Cerebellar nuclear complex (tissue), 1 donor: ENCODE results near the gene FSD2.
A peak's percentile ranks its signal among the peaks of the same experiment; 100 is the strongest.
"Not testable (repeated sequence)": the region's sequence is repeated elsewhere in the genome, so short reads cannot be mapped to it uniquely, and the experiment has no call there.

Experiments
- DNase-seq, 2 experiments: peaks; one replicate each; lab custom pipeline; 2025; lab: John Stamatoyannopoulos, UW

The FSD2 gene

DNA sequence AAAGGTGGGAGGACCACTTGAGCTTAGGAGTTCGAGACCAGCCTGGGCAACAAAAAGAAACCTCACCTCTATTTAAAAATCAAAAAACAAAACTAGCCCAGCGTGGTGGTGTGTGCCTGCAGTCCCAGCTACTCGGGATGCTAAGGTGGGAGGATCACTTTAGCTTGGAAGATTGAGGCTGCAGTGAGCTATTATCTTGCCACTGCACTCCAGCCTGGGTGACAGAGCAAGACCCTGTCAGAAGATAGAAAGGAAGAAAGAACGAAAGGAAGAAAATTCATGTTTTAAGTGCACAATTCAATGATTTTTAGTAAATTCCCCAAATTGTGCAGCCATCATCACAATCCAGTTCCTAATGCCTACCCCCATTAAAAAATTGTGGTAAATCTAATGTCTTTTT lies 7.8 kb downstream of the FSD2 start:
- DNase-seq, result no peak

DNA sequence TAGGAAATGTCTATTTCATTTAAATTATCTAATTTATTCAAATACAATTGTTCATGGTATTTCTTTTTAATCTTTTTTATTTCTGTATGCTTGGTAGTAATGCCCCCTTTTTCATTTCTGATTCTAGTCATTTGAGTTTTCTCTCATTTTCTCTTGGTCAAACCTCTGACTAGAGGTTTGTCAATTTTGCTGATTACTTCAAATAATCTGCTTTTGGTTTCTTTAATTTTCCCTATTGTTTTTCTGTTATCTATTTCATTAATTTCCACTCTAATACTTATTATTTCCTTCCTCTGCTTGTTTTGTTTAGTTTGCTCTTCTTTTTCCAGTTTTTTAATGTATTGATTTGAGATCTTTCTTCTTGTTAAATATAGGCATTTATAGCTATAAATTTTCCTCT lies 12.1 kb downstream of the FSD2 start:
- DNase-seq, result no peak

DNA sequence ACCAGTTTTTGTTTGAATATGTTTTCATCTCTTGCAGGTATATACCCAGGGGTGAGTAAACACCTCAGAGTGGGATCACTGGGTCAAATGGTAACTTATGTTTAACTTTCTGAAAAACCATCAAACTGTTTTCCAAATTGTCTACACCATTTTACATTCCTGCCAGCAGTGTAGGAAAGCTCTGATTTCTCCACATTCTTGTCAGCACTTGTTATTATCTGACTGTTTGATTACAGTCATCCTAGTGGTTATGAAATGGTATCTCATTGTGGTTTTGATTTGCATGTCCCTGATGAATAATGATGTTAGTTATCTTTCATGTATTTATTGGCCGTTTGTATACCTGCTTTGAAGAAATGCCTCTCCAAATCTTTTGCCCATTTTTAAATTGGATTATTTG lies 13.8 kb downstream of the FSD2 start:
- no peak for DNase-seq

DNA sequence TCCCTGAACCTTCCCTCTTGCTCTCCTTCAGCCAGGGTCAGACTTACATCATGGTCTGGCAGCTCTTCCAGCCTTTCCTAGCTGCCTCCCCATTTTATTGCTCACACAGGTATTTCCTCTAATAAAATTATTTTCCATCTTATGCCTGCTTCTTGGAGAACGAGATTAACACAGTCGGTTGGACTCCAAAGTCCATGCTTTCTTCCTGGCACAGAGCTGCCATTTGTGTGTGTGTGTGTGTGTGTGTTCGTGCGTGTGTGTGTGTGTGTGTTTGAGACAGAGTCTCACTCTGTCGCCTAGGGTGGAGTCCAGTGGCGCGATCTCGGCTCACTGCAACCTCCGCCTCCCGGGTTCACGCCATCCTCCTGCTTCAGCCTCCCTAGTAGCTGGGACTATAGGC lies 15.5 kb downstream of the FSD2 start:
- no peak for DNase-seq

DNA sequence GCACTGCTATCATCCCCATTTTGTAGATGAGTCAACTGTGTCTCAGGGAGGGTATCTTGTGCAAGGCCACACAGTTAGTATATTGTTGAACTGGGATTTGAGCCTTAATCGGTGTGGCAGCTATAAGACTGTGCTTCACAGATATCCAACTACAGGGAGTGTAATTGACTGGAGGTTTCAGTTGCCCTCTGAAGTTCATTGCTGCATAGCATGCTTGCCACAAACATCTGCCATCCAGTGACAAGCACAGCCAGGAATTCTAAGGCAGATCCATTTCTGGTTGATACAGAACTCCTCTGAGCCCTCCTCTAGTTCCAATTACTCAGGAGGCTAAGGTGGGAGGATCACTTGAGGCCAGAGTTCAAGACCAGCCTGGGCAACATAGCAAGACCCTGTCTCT lies 16.4 kb downstream of the FSD2 start:
- DNase-seq, result no peak

DNA sequence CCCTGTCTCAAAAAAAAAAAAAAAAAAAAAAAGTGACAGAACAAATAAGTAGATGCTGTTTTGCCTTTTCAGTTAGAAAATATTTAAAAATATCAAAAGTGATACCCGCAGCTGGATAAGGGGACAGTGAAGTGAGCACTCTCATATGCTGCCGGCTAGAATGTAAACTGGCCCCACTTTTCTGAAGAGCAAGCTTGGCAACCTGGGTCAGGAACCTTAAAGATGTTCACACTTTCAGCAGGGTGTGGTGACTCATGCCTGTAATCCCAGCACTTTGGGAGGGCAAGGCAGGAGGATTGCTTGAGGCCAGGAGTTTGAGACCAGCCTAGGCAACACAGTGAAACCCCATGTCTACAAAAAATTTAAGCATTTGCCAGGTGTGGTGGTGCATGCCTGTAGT lies 17.4 kb downstream of the FSD2 start:
- no peak for DNase-seq

DNA sequence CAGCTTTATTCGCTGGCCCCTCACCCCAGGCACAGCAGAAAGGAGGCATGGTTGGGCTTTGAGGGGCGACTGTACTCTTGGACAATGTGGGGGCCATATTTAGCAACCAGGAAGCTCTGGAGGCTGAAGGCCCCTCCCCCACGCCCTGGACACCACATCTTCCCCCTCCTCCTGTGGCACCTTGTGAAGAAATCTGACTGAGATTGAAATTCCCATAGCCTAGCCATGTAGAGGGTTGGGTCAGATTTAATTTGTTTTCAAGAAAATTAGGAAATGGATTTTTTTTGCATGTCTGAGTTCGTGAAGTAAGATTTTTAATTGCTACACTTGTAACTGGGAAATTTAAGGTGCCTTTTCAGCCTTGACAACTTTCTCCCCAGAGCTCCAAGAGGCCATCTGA lies 24.5 kb downstream of the FSD2 start:
- no peak for DNase-seq

DNA sequence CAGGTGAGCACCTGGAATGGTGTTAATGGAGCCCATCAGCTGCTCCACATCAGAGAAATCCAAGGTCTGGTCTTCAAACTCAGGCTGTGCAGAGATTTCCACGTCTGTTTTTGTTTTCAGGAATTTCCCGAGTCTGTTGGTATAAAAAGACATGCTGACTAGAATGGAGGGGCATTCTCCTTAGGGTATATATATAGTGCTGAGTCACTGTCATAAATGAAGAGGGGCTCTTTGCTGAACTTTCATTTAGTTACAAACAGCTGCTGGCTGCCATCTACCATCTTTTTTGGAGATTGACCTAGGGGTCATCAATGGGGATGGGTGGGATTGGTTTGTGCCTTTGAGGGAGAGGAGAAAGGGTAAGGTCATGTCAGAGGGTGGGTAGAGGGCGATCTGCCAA lies 27.1 kb downstream of the FSD2 start:
- DNase-seq, result no peak

DNA sequence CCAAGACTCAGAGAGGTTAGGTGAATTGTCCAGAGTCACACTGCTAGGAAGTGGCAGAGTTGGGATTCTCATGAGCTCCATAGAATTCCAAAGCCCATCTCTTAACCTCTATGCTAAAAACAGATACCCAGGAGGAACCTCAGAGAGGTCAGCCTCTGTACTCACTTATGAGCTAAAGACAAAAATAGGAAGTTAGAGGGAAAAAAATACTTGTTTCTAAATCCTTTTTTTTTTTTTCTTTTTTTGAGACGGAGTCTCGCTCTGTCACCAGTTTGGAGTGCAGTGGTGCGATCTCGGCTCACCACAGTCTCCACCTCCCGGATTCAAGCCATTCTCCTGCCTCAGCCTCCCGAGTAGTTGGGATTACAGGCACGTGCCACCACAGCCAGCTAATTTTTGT lies 31.4 kb downstream of the FSD2 start:
- no peak for DNase-seq

DNA sequence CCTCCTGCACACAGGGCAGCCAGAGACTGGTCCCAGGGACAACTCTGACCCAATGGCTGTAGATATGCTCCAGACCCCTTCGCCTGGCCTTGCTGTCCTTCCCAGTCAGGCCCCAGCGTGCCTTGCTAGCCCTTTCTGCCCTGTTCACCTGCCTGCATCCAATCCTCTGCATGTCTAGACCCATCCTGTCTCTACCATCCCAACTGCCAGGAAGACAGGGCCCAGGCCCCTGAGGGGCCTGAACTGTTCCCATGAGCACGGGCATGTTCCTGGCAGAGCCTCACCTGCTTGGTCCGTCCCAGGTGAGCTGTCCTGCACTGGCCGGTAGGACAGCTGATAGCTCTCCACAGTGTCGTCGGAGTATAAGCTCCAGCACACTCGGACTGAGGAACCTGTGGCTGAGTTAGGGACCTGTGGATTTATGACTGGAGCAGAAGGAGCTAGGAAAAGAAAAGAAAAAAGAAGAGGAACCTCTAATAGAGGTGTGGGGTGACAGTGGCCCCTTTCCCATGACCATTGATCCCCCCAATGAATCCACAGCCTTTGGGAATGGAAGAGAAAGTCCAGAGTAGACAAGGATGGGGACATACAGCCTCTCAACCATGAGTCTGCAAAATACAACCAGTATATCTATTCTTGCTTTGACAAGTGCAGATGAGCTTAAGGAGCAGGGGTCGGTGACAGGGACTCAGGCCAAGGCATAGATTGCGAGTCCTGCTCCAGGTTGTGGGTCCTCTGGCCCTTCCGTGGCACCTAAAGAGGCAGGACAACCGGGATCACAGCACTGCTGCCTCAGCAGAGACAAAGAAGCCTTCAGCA lies 33.9 kb downstream of the FSD2 start:
- no peak for DNase-seq

DNA sequence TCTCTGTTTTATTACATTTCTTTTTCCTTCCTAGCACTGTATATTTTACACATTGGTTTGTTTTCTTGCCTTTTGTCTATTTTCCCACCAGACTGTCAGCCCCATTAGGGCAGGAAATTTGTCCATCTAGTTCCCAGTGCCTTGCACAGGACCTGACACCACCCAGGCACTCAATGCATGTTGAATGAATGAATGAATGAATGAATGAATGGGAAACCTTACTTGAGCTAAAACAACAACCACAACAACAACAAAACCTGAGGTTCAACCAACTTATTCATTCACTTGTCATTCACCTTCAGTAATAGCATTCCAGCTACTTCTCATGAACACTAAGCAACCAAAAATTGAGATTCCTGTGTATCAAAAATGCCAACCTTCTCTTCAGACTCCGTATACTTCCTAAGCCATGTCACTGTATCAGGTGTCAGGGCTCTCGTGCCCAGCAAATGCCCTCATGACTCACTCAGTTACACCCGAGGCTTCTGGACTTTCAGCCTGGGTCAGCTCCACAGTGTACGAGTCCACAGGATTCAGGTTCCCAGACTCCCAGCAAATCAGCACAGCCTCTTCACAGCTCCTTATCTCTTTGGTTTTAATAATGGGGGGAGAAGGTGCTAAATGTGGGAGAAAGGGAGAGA lies 37.3 kb downstream of the FSD2 start:
- no peak for DNase-seq

DNA sequence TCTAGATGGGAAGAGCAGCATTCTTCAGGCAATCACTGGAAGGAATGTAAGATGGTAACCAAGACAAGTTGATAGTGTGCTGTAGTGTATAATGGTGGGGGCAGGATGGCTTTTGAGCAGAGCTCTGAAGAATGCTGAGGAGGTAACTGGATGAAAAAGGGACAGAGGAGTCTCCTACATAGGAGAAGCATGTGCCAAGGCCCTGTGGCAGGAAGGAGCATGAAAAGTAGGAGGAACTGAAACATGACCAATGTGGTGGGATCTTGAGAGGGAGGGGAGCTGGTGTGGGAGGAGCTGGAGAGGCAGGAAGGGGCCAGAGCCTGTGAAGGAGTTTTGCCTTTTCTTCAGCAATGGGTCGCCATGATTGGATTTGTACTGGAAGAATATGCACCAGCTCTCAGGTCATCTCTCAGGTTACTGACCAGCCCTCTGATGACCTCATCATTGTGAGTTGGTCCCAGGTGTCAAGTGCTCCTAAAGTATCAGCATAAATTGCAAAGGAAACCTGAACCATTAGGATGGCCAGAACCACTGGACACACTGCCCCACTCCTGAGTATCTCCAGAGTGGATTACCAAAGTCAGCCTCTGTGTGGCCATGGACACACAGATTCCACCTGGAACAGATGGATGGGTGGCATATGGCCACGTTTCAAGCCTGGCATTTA lies 38.6 kb downstream of the FSD2 start:
- no peak for DNase-seq

DNA sequence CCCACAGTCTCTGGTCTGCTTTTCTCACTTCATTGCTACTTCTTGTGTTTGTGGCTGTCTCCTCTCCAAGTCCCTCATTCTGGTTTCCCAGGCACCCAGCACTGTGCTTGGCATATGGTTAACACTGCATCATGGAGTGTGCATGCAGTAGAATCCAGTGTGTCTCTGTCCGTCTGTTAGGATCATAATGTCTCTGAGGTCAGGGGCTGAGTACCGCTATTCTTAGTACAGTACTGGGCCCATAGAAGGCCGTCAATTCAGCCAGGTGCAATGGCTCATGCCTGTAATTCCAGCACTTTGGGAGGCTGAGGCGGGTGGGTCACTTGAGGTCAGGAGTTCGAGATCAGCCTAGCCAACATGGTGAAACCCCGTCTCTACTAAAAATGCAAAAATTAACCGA lies 39.7 kb downstream of the FSD2 start:
- DNase-seq, result not testable (repeated sequence)

DNA sequence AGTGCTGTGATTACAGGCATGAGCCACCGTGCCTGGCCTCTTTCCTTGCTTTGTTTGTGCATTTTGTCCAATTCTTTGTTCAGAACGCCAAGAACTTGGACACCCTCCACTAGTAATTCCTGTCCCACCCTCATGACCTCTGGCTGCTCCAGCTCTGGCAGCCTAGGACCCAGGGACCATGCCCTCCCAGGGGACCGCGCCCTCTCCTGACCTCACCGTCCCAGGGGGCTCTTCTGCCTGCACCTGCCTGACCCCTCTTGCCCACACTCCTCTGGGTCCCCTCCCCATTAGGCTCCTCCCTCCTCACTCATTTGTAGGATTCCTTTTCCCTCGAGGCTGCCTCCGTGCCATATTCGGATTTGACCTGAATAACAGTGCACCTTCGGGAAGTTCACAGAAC lies 41.1 kb downstream of the FSD2 start:
- DNase-seq, result no peak

DNA sequence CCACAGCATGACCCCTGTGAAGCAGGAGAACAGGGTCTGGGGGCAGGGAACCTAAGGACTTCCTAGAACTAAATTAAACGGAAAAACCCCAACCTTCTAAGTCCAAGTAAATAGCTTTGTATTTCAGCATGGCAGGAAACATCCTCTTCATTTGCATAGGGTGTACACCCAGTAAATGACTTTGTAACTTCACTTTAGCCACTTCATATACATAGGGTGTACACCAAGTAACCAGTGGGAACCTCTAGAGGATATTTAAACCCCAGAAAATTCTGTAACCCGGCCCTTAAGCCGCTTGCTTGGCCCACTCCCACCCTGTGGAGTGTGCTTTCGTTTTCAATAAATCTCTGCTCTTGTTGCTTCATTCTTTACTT lies 41.8 kb downstream of the FSD2 start:
- DNase-seq, result no peak

DNA sequence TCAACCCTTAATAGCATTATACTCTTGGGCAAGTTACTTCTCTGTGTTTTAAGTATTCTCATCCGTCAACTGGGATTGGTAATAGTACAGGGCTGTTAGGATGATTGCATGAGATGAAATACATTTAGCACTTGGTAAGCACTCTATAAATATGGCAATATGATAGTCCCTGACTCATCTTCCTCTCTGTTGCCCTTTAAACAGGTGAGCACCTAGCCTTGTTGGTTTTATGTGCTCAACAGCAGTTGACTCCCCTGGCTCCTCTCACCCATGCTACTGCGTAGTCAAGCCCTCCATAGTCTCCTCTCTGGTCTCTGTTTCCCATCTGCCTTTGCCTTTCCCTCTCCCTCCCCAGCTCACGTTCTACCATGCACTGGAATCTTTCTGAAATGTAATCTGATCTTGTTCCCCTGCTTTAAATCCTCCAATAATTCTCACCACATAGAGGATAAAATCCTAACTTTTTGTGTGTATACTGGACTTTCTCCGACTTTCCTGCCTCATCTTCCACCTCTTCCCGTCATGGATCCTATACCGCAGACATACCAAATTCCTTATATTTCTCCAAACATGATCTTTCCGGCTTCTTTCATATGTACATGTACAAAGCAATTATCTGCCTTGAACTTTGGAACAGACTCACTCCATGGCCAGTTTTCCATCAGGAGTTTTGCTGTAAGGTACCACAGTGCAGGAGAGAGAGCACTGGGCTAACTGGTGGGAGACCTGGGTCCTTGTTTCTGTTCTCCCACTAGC lies 42.3 kb downstream of the FSD2 start:
- no peak for DNase-seq

DNA sequence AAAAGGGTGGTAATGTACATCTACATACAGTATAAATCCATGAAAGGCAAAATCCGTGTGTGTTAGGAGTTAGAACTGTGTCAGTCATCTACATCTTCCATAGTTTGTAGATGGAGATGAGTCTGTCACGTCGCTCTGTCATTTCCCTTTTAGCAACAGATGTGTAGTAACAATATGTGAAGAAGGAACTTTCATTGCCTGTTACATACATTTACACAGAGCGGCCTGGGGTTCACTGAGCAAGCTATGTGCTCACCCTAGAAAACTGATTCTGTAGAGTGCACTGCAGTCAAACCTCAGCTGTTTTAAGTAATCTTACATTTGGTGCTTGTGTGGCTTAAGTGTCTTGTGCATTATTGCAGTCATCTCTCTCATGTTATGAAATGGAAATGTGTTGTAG lies 54.6 kb downstream of the FSD2 start:
- no peak for DNase-seq

DNA sequence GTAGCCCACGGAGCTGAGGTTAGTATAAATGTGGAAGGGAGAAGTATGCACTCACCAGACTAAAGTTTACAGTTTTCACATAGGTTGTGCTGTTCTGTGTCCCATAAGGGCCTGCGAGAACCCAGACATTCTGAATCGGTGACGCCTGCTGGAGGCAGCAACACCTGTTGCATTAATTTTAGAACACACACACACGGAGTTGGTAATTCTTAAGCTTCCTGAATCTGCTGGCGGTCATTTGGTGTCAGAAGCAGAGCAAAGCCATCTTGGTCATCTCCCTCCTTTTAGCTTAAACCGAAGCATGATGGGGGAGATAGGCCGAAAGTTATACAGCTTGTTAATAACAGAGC lies 55.1 kb downstream of the FSD2 start:
- DNase-seq, result no peak

DNA sequence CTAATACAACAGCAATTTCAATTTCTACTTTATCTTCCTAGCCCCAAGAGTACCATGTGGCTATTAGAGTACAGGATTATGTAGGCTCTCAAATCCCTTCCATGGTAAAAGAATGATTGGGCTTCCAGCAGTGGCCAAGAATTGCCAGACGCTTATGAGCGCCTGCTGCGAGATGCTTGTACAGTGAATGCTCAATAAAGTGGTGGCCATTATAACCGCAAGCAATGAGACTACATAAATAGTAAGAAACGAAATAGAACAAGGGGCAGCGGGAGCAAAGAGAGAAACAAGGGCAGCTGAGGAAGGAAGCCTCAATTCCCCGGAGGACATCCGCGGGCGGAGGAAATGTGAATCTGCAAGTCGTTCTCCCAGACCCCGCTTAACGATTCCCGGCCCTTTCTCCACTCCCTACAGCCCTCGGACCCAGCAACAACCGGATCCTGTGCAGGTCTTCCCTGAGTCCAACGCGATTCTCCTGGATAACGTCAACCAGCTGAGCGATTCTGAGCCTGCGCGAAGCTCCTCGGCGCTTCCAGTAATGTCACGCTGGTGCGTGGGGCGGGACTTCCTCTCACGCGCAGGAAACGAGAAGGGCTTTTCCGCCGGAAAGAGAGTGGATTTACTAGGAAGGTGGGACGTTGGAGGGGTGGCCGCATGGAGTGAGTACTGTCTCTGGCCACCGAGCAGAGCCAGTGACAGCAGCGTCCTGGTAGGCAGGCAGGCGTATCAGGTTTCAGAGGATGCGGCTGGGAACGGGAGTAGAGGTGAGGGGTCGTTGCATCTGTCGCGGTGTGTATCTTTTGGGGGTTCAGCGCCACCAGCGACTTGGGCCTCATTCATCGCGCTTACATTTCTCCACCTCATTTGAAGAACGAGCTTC lies 55.7 kb downstream of the FSD2 start:
- peak; percentile 78 to 80 for DNase-seq

DNA sequence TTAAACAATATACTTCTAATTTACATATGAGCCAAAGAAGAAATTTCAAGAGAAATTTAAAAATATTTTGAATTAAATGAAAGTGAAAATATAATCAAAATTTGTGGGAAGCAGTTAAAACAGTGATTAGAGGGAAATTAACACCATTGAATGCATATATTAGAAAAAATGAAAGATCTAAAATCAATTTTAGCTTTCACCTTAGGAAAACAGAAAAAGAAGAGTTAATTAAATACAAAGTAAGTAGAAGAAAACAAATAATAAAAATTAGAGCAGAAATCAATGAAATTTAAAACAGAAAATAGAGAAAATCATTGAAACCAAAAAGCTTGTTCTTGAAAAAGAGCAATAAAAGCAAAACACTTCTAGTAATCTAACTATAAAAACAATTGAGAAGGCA lies 57.6 kb downstream of the FSD2 start:
- DNase-seq, result no peak

DNA sequence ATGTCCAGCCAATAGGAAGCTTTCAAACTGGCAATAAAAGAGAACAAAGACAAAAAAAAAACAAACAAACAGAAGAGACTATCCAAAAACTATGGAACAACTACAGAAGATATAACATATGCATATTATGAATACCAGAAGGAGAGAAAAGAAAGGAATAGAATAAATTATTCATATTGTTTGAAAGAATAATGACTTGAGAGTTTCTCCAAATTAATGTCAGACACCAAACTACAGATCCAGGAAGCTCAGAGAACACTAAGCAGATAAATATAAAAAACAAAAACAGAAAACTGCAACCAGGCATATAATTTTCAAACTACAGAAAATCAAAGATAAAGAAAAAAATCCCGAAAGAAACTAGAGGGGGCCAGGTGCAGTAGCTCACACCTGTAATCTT lies 62.1 kb downstream of the FSD2 start:
- no peak for DNase-seq

DNA sequence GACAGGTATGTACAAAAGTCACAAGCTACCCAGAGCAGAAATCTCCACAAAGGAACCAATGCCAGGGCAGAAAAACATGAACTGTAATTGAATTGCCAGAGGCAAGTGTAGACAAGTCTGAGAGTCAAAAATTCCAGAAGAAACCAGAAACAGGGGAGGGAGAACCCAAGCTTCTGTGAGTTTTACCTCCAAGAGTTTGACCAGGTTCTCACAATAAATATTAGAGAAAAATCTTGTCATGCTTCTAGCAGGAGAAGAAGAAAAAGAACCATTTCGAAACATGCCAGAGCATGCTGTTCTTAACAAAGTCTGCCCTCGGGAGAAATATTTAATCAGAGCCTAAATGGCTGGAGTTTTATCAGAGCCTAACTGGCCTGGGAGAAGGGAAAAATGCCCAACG lies 63.7 kb downstream of the FSD2 start:
- DNase-seq, result no peak
